Activated naive CD8-positive, alpha-beta T cell (primary cell): ENCODE results near the gene VPS25.

Source experiments
- H3K27ac Mint-ChIP-seq: one replicate; pipeline ENCODE4 v1.8.0; 2021; ENCODE audit warnings: mixed read lengths
- H3K27me3 Mint-ChIP-seq: one replicate; pipeline ENCODE4 v1.8.0; 2021; ENCODE audit warnings: mixed read lengths
- H3K36me3 Mint-ChIP-seq: one replicate; pipeline ENCODE4 v1.8.0; 2021; ENCODE audit warnings: mixed read lengths
- H3K4me1 Mint-ChIP-seq: one replicate; pipeline ENCODE4 v1.8.0; 2021; ENCODE audit warnings: low read depth, mixed read lengths
- H3K4me3 Mint-ChIP-seq: one replicate; pipeline ENCODE4 v1.8.0; 2021; ENCODE audit warnings: mild to moderate bottlenecking, mixed read lengths
- H3K9me3 Mint-ChIP-seq: one replicate; pipeline ENCODE4 v1.8.0; 2021; ENCODE audit warnings: low read depth, mixed read lengths

VPS25 gene

DNA sequence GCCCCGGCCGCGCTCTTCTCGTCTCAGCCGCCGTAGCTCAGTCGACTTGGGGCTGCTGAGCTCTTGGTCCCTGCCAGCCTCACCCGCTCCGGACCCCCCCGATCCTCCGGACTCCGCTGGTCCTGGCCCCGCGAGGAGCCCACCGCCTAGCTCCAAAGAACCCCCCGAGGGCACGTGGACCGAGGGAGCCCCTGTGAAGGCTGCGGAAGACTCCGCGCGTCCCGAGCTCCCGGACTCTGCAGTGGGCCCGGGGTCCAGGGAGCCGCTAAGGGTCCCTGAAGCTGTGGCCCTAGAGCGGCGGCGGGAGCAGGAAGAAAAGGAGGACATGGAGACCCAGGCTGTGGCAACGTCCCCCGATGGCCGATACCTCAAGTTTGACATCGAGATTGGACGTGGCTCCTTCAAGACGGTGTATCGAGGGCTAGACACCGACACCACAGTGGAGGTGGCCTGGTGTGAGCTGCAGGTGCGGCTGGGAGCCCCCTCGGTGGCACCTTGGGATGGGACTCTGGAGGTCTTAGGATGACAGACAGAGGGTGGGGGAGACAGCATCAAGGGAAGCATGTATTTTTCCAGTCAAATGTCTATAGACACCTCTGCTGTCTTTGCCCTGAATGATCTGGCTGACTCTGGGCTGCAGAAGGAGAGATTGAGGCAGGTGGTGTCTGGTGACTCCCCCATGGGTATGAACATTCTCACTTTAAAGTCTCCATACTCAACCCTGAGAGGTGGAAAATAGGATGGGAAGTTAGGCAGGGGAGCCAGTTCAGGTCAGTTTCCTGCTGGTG is 7.8 kb downstream of the VPS25 start:
- Mint-ChIP-seq H3K4me1 (peaks cover 30% of the 10 kb centered on the region), H3K27me3 (peaks cover 25% of the 10 kb centered on the region), H3K4me3 (peak overlapping the region; percentile 46), H3K9me3 (no peaks in the 10 kb centered on the region), H3K36me3 (peaks cover 11% of the 10 kb centered on the region), H3K27ac (no peak overlapping the region)

- Mint-ChIP-seq H3K27me3 (peaks cover 26% of the 10 kb centered on the region), H3K4me1 (peaks cover 30% of the 10 kb centered on the region), H3K4me3 (no peak overlapping the region), H3K27ac (no peak overlapping the region), H3K9me3 (no peaks in the 10 kb centered on the region), H3K36me3 (peaks cover 11% of the 10 kb centered on the region)
These were observed 8.5 kb downstream of the VPS25 start for GRCh38 chr17:42781639-42782165.

DNA sequence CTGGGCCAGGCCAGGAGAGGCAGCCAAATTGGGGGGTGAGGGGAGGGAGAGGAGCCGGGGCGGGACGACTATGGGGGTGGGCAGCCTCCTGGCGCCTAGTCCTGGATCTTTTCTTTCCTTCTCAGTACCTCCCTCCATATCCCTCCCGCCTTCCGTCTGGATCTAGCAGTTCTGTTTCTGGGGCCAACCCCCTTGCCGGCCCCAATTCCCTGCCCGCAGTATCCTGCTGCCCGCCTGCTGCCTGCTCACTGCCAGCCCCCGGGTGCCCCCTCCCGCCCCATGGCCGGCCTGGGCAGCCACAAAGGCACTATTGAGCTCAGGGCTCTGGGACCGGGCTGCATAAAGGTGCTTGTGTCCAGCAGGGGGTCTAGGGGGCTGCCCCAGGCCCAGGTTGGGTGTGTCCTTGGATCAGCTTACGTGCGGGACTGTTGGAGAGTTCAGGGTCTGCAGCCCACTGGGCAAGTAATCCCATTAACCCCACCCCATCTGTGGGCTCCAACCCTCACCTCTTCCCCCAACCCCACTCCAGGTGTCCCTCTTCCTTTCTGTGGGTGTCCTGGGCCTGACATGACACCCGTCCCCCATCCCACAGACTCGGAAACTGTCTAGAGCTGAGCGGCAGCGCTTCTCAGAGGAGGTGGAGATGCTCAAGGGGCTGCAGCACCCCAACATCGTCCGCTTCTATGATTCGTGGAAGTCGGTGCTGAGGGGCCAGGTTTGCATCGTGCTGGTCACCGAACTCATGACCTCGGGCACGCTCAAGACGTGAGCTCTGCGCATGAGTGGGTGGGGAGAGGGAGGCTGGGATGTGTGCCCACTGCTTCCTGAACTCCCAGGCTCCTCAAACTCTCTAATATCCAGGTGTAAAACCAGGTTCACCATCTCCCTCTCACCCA is 9.2 kb downstream of the VPS25 start:
- peaks cover 11% of the 10 kb centered on the region for H3K36me3 Mint-ChIP-seq
- peaks cover 26% of the 10 kb centered on the region for H3K27me3 Mint-ChIP-seq
- H3K9me3 Mint-ChIP-seq = no peaks in the 10 kb centered on the region
- H3K27ac Mint-ChIP-seq = no peak overlapping the region
- H3K4me3 Mint-ChIP-seq = no peak overlapping the region
- H3K4me1 Mint-ChIP-seq = peaks cover 30% of the 10 kb centered on the region

- Mint-ChIP-seq H3K36me3 (peaks cover 6% of the 10 kb centered on the region), H3K27ac (no peak overlapping the region), H3K4me3 (peak overlapping the region; percentile 0), H3K4me1 (peaks cover 30% of the 10 kb centered on the region), H3K9me3 (no peaks in the 10 kb centered on the region), H3K27me3 (peaks cover 30% of the 10 kb centered on the region)
These were observed 10.0 kb downstream of the VPS25 start for GRCh38 chr17:42783062-42783790.

GRCh38 chr17:42783791-42784138 is 10.5 kb downstream of the VPS25 start:
- H3K27ac Mint-ChIP-seq = no peak overlapping the region
- H3K4me1 Mint-ChIP-seq = peaks cover 30% of the 10 kb centered on the region
- peaks cover 2% of the 10 kb centered on the region for H3K36me3 Mint-ChIP-seq
- H3K4me3 Mint-ChIP-seq = no peak overlapping the region
- no peaks in the 10 kb centered on the region for H3K9me3 Mint-ChIP-seq
- peaks cover 30% of the 10 kb centered on the region for H3K27me3 Mint-ChIP-seq

- peaks cover 2% of the 10 kb centered on the region for H3K36me3 Mint-ChIP-seq
- H3K9me3 Mint-ChIP-seq = no peaks in the 10 kb centered on the region
- peaks cover 30% of the 10 kb centered on the region for H3K4me1 Mint-ChIP-seq
- H3K4me3 Mint-ChIP-seq = peak overlapping the region; percentile 30
- no peak overlapping the region for H3K27ac Mint-ChIP-seq
- H3K27me3 Mint-ChIP-seq = peaks cover 30% of the 10 kb centered on the region
These were observed 11.2 kb downstream of the VPS25 start for GRCh38 chr17:42784409-42784808.

- no peak overlapping the region for H3K27ac Mint-ChIP-seq
- H3K27me3 Mint-ChIP-seq = peaks cover 30% of the 10 kb centered on the region
- H3K36me3 Mint-ChIP-seq = no peaks in the 10 kb centered on the region
- no peaks in the 10 kb centered on the region for H3K9me3 Mint-ChIP-seq
- peaks cover 30% of the 10 kb centered on the region for H3K4me1 Mint-ChIP-seq
- peak overlapping the region; percentile 30 for H3K4me3 Mint-ChIP-seq
These were observed 11.8 kb downstream of the VPS25 start for GRCh38 chr17:42784811-42785592.

DNA sequence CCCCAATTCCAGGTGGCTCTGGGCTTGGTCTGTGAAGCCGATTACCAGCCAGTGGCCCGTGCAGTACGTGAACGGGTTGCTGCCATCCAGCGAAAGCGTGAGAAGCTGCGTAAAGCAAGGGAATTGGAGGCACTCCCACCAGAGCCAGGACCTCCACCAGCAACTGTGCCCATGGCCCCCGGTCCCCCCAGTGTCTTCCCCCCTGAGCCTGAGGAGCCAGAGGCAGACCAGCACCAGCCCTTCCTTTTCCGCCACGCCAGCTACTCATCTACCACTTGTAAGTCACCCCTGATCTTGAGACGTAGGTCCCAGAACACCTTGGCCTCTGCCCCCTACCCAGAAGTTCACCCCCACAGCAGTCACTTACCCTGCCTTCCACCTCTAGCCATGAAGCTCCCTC is 14.0 kb downstream of the VPS25 start:
- H3K36me3 Mint-ChIP-seq = no peaks in the 10 kb centered on the region
- H3K4me3 Mint-ChIP-seq = no peak overlapping the region
- H3K9me3 Mint-ChIP-seq = no peaks in the 10 kb centered on the region
- H3K27me3 Mint-ChIP-seq = peaks cover 25% of the 10 kb centered on the region
- no peak overlapping the region for H3K27ac Mint-ChIP-seq
- H3K4me1 Mint-ChIP-seq = peaks cover 26% of the 10 kb centered on the region

DNA sequence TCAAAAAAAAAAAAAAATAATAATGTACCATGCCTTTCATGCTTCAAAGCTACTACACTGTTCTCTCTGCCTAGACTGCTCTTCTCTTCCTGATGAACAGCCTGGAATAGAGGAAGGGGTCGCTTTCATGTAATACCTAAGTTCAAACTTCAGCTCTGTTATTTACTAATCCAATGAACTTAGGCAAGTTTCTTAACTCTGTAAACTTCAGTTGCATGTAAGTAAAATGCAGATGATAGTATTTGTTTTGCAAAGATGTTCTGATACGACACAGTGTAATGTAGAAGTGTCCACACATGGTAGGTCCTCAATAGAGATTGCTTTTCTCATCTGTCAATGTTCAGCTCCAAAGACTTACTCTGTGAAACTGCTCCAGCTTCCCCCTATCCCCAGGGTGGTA is 18.7 kb downstream of the VPS25 start:
- Mint-ChIP-seq H3K4me3 (no peak overlapping the region), H3K4me1 (peaks cover 5% of the 10 kb centered on the region), H3K36me3 (no peaks in the 10 kb centered on the region), H3K27ac (no peak overlapping the region), H3K9me3 (no peaks in the 10 kb centered on the region), H3K27me3 (peaks cover 5% of the 10 kb centered on the region)

DNA sequence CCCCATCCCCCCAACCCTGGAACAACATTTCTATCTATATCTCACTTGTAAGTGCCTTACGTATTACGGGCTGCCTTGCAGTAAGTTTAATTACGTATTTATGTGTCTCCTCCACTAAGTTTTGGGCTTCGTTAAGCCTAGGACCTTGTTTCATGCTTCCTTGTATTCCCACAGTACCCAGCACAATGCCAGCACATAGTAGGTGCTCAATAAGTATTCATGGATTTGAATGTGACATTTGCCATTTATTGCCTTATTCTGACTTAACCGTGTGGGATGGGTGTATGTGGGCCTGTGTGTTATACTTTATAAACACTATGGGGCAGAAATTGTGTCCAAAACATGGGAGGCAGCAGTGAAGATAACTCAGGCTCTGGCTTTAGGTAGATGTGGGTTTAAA is 19.3 kb downstream of the VPS25 start:
- no peak overlapping the region for H3K4me3 Mint-ChIP-seq
- peaks cover 10% of the 10 kb centered on the region for H3K4me1 Mint-ChIP-seq
- H3K36me3 Mint-ChIP-seq = no peaks in the 10 kb centered on the region
- H3K9me3 Mint-ChIP-seq = no peaks in the 10 kb centered on the region
- no peak overlapping the region for H3K27ac Mint-ChIP-seq
- H3K27me3 Mint-ChIP-seq = peaks cover 5% of the 10 kb centered on the region

GRCh38 chr17:42795061-42795460 is 21.8 kb downstream of the VPS25 start:
- H3K27ac Mint-ChIP-seq = no peak overlapping the region
- no peak overlapping the region for H3K4me3 Mint-ChIP-seq
- no peaks in the 10 kb centered on the region for H3K36me3 Mint-ChIP-seq
- no peaks in the 10 kb centered on the region for H3K27me3 Mint-ChIP-seq
- no peaks in the 10 kb centered on the region for H3K9me3 Mint-ChIP-seq
- peaks cover 18% of the 10 kb centered on the region for H3K4me1 Mint-ChIP-seq

- H3K4me1 Mint-ChIP-seq = peaks cover 18% of the 10 kb centered on the region
- no peak overlapping the region for H3K27ac Mint-ChIP-seq
- no peaks in the 10 kb centered on the region for H3K27me3 Mint-ChIP-seq
- peak overlapping the region; percentile 58 for H3K4me3 Mint-ChIP-seq
- no peaks in the 10 kb centered on the region for H3K36me3 Mint-ChIP-seq
- no peaks in the 10 kb centered on the region for H3K9me3 Mint-ChIP-seq
These were observed 22.2 kb downstream of the VPS25 start for GRCh38 chr17:42795465-42795864.

DNA sequence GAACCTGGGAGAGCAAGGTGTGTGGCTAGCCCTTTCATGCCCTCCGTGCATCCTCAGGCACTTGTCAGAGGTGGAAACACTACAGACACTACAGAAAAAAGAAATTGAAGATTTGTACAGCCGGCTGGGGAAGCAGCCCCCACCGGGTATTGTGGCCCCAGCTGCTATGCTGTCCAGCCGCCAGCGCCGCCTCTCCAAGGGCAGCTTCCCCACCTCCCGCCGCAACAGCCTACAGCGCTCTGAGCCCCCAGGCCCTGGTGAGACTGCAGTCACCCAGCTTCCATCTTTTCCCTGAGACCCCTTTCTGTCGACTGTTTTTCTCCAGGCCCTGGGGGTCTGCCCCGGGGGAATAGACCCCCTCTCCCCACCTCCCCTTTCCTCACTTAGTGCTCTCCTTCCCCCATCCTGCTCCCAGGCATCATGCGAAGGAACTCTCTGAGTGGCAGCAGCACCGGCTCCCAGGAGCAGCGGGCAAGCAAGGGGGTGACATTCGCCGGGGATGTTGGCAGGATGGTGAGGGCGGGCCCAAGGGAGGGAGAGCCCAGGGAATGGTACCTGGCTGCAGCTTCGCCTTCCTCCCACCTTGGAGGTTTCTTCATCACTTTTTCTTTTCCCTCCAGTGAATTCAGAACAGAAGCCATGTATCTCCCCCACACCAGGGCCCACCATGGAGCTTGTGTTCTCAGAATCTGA is 23.0 kb downstream of the VPS25 start:
- Mint-ChIP-seq H3K36me3 (no peaks in the 10 kb centered on the region), H3K4me1 (peaks cover 18% of the 10 kb centered on the region), H3K4me3 (peak overlapping the region; percentile 58), H3K9me3 (no peaks in the 10 kb centered on the region), H3K27me3 (no peaks in the 10 kb centered on the region), H3K27ac (no peak overlapping the region)
